Iris pigment epithelial cell (primary cell): ENCODE data around the gene SLC8A2.

Source experiments
- DNase-seq: peaks from one replicate; pipeline ENCODE4 v3.0.0-alpha.2; 2011; ENCODE audit warnings: low read depth

The SLC8A2 gene

DNA sequence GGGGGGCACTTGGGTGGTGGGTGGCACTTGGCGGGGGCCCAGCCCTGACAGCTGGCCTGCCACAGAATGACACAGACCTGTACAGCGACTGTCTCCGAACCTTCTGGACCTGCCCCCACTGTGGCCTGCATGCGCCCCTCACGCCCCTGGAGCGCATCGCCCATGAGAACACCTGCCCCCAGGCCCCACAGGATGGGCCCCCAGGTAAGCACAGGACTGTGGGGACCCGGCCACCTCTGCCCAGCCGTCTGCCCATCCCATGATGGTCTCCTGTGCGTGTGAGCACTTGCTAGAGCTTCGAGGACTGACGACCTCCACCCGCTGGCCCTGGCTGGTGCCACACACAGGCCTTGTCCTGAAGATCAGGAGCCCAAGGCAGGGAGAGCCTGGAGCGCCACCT lies 90.6 kb downstream of the SLC8A2 start:
- no peak for DNase-seq

DNA sequence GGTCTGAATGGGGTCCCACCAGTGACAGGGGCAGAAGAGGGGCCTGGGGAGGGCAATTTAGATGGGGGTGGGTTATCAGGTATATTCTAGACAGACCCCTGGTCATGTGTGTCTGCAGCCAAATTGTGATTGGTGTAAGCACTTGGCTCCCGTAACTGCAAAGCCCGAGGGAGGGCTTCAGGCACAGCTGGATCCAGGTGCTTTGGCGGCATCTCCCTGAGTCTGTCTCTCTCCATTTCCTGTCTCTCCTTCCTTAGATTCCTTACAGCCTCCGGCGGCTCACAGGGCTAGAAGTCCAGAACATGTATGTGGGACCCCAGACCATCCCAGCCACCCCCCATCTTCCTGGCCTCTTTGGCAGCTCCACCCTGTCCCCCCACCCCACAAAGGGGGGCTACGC lies 91.1 kb downstream of the SLC8A2 start:
- no peak for DNase-seq

DNA sequence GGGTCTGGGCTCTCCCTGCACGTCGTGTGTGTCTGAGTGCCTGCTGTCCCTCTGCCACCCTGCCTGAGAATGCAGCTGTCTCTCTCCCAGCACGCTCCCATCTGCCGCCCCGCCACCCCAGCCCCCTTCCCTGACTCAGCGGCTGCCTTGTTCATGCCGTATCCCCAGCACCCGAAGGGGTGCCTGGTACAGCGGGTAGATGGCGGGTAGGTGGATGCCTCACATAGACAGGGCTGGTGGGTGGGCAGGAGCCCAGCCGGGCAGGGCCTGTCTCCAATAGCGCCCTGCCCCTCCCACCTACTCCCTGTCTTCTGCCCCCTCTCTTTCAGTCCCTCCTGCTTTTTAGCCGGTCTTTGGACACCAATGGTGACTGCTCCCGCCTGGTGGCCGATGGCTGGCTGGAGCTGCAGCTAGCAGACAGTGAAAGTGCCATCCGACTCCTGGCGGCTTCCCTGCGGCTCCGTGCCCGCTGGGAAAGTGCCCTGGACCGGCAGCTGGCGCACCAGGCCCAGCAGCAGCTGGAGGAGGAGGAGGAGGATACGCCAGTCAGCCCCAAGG lies 92.2 kb downstream of the SLC8A2 start:
- DNase-seq: no peak

DNA sequence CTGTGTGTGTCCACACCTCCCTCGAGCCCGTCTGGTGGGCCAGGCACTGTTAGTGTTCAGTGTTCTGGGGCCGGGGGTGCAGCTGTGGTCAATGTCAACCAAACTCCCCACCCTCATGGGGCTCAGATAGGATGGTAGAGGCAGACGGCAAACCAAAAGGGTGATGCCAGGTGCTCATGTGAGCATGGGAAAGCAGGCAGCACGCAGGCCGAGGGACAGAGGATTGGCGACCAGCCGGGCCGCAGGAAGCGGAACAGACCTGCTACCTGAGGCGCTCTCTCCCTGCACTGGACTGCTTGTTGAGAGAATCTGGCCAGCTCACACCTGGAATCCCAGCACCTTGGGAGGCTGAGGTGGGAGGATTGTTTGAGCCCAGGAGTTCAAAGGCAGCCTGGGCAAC lies 93.4 kb downstream of the SLC8A2 start:
- DNase-seq: no peak
